Measurements from ENCODE around the gene CCDC102A.

Gene CCDC102A

DNA sequence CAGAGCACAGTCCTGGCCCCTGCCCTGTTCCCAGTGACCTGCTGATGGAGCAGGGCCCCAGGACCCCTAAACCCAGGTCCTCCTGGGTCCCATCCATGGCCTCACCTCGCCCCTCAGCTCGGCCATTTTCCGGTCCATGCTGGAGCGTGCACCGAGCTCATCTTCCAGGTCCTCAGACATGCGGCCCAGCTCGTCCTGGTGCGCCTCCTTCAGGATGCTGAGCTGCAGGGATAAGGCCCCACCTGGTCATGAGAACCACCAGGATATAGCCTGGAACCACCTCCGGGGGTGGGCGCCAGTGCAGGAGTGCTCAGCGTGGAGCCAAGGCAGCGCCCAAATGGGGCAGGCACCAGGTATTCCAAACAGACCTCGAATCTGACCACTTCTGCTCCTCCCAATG lies 17.9 kb downstream of the CCDC102A start:
- no peak for DNase-seq (ENCODE audit: low read depth)

DNA sequence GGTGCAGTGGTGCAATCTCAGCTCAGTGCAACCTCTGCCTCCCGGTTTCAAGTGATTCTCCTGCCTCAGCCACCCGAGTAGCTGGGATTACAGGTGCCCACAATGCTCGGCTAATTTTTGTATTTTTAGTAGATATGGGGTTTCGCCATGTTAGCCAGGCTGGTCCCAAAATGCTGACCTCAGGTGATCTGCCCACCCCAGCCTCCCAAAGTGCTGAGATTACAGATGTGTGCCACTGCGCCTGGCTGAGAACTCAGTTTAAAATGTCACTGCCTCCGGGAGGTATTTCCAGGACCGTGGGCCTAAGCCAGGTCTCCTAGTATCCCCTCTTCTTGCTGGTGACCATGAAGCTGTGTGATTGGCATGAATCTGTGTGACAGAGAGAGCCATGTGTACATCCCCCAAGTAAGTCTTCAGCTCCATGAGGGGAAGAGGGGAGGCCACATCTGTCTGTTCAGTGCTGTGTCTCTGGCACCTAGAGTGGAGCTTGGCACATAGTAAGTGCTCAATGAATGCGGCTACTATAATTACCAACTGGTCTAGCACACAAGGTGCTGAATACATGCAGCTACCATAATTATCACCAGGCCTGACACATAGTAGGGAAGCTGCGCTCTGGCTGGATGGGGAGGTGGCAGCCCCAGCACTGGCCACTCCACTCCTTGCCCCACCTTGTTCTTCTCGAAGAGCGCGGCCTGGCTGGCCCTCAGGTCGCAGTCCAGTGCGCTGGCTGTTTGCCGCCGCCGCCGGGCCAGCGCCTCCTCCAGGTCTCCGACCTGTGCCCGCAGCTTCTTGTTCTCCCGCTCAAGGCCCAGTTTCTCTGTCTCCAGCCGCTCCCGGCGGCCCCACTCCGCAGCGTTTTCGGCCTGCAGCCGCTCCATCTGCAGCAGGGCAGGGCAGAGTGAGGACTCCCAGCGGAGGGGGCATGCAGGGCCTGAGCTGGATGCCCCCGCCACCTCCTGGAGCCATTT lies 18.7 kb downstream of the CCDC102A start:
- no peak for DNase-seq (ENCODE audit: low read depth)

DNA sequence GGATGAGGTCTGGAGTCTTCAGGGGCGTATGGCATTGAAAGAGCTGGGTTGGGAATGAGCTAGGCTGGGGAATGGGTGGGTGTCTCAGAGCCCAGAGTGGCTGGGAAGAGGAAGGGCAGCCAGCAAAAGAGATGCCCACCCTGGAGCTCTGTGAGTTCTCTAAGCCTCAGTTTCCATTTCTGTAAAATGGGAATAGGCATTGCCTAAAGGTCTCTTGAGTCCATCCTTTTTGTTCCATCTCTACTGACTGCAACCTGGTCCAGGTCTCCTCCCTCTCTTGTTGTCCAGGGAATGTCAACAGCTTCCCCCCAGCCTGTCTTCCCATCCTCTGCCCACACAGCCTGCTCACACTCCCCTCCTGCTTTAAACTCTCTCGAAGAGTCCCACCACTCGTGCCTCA lies 19.6 kb downstream of the CCDC102A start:
- no peak for DNase-seq (ENCODE audit: low read depth)

DNA sequence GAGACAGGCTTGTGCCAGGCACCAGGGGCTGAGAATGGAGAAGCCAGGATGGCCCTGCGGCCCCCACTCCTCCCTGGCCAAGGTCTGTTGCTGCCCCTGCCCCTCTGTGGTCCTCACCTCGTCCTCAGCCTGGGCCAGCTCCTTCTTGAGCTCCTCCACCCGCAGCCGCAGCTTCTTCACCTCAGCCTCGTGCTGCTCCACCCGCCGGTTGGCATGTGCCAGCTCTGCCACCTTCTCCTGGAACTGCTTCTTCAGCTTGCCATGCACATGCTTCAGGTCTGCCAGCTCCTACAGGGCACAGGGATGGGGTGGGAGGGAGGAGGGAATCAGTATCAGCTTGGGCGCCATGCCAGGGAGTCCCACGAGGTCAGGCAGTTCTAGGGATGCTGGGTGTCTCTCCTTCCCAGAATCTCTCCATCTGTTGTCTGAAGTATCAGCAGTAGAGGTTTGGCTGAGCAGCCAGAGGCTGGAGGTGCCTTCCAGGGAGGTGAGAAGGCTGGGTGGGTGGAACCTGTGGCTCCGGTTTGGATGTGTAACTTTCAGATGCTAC lies 20.1 kb downstream of the CCDC102A start:
- no peak for DNase-seq (ENCODE audit: low read depth)

DNA sequence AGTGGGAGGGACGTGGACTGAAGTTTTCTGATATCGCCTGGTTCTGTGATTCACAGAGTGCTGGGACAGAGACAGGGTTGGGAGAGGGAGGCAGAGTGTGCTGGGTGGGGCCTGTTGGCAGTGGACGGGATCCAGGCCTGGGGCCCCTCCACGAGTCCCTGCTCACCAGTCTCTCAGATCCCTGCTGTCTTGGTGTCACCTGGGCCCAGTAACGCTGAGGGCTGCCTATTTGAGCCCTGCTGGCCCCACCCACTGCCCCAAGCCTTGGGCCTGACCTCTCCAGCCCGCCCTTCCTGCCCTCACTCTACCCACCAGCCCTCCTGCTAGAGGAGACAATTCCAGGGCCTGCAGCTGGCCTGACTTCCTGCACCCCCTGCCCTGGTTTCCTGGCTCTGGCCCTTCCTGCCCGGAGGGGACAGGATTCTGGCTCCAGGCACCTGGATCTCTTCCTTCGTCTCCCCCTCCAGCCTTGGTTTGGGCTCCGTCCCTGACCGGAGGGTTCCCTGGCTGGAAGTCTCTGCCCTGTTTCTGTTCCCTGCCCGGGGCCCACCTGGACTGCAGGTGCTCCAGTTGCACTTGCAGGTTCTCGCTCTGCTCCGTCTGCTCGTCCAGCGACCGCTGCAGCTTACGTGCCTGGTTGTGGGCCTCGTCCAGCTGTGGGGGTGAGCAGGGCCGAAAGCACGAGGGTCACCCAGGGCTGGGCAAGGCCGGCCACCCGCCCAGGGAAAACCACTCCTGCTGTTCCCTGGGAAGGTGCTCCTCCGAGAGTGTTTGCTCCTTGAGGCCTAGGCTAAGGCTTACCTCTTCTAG lies 21.4 kb downstream of the CCDC102A start:
- DNase-seq (ENCODE audit: low read depth), result no peak

DNA sequence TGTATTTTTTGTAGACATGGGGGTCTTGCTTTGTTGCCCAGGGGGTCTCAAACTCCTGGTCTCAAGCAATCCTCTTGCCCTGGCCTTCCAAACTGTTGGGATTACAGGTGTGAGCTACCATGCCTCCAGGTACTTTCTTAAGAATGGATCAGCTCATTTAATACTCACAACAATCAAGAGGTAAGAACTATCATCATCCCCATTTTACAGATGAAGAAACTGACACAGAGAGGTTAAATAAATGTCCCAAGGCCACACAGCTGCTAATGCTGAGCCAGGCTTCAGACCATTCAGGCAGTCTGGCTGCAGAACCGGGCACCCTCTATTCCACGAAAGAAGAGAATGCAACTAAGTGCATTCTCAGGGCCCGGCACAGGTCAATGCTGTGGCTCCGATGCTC lies 22.0 kb downstream of the CCDC102A start:
- DNase-seq (ENCODE audit: low read depth), result no peak

DNA sequence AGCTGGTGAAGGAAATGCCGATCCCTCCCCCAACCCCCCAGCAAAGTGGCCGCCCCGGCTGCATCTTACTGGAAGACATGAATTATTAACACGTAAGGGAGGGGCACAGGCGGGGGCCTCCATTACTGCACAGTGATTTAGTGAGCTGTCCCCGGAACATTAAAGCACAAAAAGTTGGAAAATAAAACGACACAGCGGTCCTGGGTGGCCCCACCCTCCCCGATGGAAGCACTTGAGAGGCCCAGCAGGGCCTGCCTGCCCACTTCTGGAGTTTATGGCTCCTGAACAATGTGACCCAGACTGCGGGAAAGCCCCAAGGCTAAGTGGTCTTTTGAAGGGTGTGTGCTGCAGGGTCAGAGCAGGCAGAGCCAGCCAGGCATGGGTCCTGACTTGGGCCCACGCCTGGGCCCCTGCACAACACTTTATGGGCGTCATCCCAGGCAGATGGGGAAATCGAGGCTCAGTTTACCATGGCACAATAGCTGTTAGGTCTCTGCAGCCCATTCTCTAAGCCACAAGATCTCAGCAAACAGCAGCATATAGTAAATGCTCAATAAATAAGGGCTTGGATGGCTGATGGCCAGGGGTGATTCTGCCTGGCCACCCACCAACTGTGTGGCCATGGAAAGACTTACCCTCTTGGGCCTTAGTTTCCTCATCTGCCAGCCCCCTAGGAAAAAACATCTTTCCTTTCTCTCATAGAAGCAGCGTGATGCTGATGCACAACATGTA lies 22.8 kb downstream of the CCDC102A start:
- no peak for DNase-seq (ENCODE audit: low read depth)

DNA sequence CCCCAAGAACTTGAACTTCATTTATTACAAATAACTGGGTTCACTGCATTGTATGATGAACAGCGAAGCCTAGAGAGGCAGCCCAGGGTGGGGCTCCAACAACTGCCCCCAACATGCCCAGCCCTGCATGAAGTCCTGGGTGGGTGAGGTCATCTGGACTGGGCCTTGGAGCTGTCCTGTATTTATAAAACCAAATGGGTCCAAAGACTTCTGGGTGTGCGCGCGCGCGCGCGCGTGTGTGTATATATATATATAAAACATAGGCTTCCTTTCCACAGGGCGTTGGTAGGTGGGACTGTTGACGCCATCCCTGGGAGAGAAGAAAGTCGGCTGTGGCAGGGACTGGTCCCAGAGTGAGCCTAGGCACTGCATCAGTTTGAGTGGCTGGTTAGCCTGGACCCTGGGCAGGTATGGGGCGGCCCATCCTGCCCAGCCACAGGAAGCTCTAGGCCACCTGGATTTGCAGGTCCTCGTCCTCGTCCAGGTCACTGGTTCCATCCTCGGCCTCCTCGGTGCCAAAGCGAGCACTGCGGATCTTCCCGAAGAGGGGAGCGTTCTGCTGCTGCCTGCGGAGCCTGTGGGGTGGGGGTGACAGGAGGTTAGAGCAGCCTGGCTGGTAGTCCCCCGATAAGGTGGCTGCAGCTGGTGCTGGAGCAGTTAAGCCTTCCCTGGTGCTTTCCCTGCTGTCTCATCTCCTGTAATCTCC lies 23.9 kb downstream of the CCDC102A start:
- DNase-seq (ENCODE audit: low read depth), result no peak

DNA sequence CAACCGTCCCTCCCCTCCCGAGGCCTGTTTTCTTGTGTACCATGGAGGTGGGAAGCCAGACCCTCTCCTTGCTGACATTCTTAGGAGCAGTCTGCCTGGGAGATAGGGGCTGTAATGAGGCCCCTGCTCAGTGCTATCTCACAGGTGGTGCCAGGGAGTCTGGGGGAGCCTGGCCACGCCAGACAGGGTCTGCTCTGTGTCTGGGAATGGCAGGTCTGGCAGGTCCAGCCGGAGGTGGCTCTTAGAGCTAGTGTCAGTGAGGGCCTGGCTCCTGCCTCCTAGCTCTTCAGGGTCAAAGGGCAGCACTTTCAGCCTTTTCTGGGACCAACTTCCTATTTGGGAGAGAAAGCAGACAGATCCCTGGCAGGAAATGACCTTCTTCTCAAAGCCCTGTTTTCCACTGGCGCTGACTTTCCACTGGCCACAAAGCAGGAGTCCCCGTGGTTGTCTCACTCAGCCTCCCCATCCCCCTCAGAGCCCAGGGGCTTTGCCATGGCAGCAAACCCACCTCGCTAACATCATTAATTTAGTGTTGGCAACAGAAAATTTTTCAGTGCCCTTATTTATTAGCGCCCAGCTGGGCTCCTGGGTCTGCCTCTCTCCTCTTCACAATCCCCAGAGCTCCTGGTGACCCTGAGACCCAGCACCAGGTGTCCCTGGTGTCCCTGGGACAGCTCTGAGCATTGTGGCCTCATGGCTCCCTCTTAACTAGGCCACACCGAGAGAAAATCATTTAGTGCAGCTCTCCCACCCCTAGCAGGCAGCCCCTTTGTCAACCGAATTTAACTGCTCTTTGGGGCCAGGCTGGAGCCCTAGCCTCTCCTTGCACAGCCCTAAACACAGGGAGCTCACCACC lies 26.1 kb downstream of the CCDC102A start:
- no peak for DNase-seq (ENCODE audit: low read depth)

DNA sequence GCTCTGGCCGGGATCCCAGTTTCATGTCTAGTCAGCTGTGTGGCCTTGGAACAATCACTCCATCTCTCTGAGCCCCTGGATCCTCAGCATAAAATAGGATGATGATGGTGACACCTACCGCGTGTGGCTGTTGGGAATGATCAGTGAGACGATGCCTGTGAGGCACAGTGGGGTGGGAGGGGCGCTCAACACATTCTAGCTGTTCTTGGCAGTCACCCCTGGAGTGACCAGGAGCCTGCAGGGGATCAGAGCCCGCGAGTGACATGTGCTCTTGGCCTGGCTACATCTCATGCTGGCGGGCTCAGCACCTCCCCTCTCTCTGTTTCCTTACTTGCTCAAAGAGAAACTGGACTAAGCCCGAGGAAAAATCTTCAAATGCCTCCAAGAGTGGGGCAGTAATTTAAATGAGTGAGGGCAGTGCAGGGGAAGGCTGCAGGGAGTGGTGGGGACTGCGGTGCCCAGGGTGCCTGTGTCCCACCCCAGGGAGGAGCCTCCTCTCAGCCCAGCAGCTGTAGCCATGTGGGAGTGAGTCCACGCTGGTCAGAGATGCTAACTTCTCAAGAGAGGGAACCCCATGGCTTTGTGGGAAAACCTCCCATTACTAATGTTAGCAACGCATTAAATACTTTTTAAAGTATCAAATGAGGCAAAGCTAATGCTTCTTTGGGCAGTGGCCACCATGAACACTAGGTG lies 27.0 kb downstream of the CCDC102A start:
- no peak for DNase-seq (ENCODE audit: low read depth)

DNA sequence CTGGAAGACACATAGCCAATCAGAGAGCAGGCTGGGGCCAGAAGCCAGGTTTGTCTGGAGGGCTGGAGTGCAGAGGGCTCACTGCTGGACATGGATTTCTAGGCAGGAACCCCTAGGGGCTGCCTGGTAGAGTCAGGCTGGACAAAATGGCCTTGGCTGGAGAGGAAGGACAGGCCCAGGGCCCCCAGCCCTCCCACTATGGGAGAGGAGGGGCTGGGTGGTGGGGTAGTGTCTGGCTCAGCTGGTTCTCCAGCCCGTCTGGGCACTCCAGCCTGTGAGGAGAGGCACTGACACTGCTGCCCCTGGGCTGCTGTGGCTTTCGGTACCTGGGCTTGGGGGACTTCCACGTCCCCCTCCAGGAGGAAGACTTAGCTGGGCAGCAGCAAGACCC lies 28.3 kb downstream of the CCDC102A start:
- no peak for DNase-seq (ENCODE audit: low read depth)

DNA sequence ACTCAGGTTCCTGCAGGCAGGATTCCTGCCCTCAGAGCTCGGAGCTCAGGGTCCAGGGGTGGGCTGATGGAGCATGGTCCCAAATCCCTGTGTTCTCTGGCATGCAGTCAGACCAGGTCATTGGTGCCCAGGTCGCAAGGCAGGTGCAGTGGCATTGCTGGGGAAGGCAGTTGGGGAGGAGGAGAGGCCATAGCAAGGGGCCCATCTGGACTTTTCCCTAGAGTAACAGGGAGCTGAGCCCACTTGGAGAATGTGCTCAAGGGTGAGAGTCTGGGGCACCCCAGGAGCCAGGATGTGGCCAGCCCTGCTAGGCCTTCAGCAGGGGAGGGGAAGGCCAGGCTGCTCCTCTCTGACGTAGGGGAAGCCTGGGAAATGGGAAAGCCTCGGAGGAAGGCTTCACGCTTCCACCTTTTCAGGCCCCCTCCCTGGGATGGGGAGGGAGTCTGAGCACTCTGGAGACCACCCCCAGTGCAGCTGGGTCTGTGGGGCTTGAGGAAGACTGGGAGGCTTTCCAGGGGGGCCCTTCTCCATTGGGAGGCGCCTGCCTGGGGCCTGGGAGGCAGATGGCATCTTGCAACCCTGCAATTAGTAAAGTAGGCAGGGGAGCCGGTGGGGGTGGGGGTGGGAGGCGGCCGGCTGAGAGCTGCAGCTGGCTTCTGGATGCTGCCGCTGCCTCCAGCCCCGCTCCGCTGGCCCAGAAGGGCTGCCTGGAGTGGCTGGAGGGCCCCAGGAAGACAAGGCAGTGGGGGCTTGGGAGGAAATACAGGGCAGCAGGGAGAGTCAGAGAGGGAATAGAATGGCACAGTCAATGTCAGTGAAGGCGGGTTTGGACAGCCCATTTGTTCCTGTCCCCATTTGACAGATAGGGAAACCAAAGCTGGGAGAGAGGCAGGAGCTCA lies 29.0 kb downstream of the CCDC102A start:
- DNase-seq (ENCODE audit: low read depth), result no peak

DNA sequence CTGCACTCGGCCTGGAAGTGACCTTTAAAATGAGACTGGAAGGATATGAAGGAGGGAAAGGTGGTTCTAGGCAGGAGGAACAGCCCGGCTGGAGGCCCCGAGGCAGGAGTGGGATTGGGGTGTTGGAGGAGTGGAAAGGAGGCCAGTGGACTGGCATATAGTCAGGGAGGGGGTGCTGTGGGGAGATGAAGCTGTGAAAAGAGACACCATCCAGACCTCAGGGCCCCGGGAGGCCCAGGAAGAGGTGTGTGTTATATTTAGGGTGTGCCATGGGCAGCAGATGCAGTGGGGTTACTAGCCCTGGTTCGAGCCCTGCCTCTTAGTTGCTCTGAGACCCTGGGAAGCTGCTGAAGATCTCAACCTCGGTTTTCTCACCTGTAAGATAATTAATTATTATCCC lies 31.2 kb downstream of the CCDC102A start:
- no peak for DNase-seq (ENCODE audit: low read depth)

DNA sequence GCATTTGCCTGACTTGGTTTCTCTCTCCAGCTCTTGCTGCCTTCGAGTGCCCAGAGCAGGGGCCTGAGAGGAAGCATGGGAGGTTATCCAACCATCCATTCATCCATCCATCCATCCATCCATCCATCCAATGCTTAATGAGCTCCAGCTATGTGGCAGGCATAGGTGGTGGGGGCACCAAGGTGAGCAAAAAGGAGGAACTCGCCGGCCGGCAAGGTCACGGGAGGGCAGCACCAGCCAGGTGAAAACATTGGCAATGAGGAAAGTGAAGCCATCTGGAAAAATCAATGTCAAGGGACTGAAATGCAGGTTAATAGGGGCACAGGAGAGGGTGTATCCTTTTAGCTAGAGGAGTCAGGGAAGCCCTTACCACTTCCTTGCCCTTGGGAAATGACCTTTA lies 31.9 kb downstream of the CCDC102A start:
- DNase-seq (ENCODE audit: low read depth), result no peak

DNA sequence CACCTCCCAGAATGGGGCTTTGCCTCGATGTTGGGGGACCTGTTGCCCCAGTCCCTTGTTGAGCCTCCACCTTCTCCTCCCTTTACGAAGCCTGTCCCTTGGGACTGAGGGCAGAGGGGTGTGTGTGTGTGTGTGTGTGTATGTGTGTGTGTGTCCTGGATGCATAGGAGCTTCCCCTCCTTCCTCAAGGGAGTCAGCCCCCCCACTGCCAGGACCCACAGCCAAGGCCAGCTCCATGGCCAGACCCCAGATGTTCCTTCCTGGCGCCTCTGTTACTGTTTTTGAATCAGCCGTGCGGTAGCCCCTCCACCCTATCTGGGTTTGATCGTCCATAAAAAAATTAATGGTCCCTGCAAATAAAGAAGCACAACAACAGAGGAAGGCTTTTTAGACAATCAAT lies 32.4 kb downstream of the CCDC102A start:
- no peak for DNase-seq (ENCODE audit: low read depth)

DNA sequence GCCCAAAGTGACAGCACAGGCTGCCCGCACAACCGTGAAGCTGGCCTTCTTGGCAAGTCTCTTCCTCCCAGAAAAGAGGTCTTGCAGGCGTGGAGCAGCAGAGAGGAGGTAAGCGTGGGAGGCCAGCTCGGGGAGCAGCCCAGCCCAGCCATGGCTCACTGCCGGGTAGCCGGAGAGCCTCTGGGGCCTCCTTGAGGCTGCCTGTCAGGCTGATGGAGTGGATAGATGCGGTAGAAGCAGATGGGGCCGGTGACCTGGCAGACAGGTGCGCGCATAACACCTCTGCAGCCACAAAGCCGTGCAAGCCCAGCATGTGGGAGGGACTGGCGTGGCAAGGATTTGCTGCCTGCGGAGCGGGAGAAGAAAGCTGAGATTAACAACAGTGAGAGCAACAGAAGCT lies 33.0 kb downstream of the CCDC102A start:
- DNase-seq (ENCODE audit: low read depth), result no peak

DNA sequence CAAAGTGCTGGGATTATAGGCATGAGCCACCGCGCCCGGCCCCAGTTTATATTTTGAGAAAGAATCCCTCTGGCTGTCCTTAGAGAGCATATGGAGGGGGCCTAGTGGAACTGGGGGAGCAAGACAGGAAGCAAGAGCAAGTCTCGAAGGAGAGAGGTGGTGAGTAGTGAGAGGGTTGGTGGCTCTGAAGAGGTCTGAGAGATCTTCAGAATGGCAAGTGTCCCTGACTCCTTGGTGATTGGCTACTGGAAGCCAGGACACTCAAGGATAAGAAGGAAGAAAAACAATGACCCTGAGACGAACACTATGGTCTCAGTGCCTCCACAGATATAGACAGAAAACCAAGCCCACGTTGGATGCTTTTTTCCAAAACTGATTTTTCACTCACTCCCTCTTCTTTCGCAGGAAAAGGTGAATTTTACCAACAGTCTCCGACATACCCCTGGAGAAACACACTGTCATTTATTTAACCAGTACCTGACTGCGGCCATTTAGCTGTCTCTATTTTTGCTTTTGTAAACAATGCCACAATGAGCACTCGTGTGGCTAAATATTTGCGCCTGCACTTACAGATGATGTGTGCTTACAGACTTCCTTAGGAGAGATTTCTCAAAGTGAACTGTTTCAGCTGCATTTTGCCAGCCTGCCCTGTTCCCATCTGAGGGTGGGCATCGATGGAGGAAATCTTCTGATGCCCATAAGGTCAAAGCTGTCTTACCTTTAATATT lies 34.2 kb downstream of the CCDC102A start:
- DNase-seq (ENCODE audit: low read depth), result no peak

DNA sequence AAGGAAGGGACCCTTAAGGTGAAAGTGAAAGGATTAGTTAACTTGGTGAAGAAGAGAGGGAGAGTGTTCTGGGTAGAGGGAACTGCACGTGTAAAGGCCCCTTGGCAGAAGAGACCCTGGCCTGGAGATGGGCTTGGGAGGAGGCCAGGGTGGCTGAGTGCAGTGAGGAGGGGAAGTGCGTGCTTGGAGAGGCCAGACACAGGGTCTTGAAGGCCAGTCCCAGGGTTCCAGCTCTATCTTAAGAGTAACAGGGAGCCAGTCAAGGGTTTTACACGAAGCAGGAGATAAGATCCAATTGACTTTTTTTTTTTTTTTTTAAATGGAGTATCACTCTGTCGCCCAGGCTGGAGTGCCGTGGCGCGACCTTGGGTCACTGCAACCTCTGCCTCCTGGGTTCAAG lies 34.9 kb downstream of the CCDC102A start:
- no peak for DNase-seq (ENCODE audit: low read depth)

Measured in stimulated activated CD8-positive, alpha-beta memory T cell treated with anti-CD3 and anti-CD28 coated beads, Interleukin-12 subunit alpha, Interleukin-12 subunit beta, amount 100 ng/mL, for 4 hours (primary cell).